H9 (cell line): ENCODE measurements around the gene KRT6B. TPM values are rescaled to one million over a fixed set of nuclear protein-coding genes. Genes with fewer than 3 reads are reported as not detected.
A peak's percentile ranks its signal among the peaks of the same experiment; 100 is the strongest.

Experiments
- DNase-seq: peaks from one replicate; pipeline ENCODE4 v3.0.0-alpha.2; 2017
- H2AFZ ChIP-seq: one replicate; pipeline ENCODE4 v1.6.1; 2013; ENCODE audit warnings: mild to moderate bottlenecking, low read length, control low read depth, moderate library complexity
- H2AK5ac ChIP-seq: 2 replicates; pipeline ENCODE4 v1.6.1; 2013; ENCODE audit warnings: low read length, control low read depth, mixed read lengths; ENCODE audit not compliant: insufficient read length
- H2BK120ac ChIP-seq: one replicate; pipeline ENCODE4 v1.6.1; 2013; ENCODE audit warnings: low read depth, mild to moderate bottlenecking, low read length, control low read depth, inconsistent platforms; ENCODE audit not compliant: poor library complexity, severe bottlenecking
- H2BK12ac ChIP-seq: 2 replicates; pipeline ENCODE4 v1.6.1; 2013; ENCODE audit warnings: low read length, control low read depth, mixed read lengths, low read depth; ENCODE audit not compliant: insufficient read length
- H2BK15ac ChIP-seq: 2 replicates; pipeline ENCODE4 v1.6.1; 2013; ENCODE audit warnings: low read depth, low read length, control low read depth
- H2BK20ac ChIP-seq: one replicate; pipeline ENCODE4 v1.6.1; 2013; ENCODE audit warnings: low read depth, mild to moderate bottlenecking, low read length, control low read depth, inconsistent platforms; ENCODE audit not compliant: poor library complexity, severe bottlenecking
- H2BK5ac ChIP-seq: 2 replicates; pipeline ENCODE4 v1.6.1; 2013; ENCODE audit warnings: low read length, control low read depth, mixed read lengths; ENCODE audit not compliant: insufficient read length
- H3K14ac ChIP-seq: 2 replicates; pipeline ENCODE4 v1.6.1; 2013; ENCODE audit warnings: low read length, control low read depth; ENCODE audit not compliant: insufficient read depth
- H3K18ac ChIP-seq: 2 replicates; pipeline ENCODE4 v1.6.1; 2013; ENCODE audit warnings: low read depth, mild to moderate bottlenecking, mixed read lengths, low read length, control low read depth; ENCODE audit not compliant: insufficient read length
- H3K23ac ChIP-seq: 2 replicates; pipeline ENCODE4 v1.6.1; 2013; ENCODE audit warnings: low read length, control low read depth, mixed read lengths, low read depth; ENCODE audit not compliant: insufficient read length
- H3K23me2 ChIP-seq: 2 replicates; pipeline ENCODE4 v1.6.1; 2013; ENCODE audit warnings: low read depth, mild to moderate bottlenecking, mixed read lengths, low read length, control low read depth; ENCODE audit not compliant: insufficient read length, poor library complexity, severe bottlenecking
- H3K27ac ChIP-seq: 2 replicates; pipeline ENCODE4 v1.5.1; 2013; ENCODE audit warnings: low read length, control low read depth, mixed read lengths, low read depth; ENCODE audit not compliant: insufficient read length
- H3K27me3 ChIP-seq: 2 replicates; pipeline ENCODE4 v1.6.1; 2013; ENCODE audit warnings: low read length, control low read depth, inconsistent platforms; ENCODE audit not compliant: insufficient read depth
- H3K4ac ChIP-seq: 2 replicates; pipeline ENCODE4 v1.6.1; 2013; ENCODE audit warnings: low read depth, mild to moderate bottlenecking, control low read depth, inconsistent platforms, low read length, moderate library complexity
- H3K4me1 ChIP-seq: 2 replicates; pipeline ENCODE4 v1.6.1; 2013; ENCODE audit warnings: low read length, control low read depth, inconsistent platforms; ENCODE audit not compliant: insufficient read depth
- H3K4me2 ChIP-seq: 2 replicates; pipeline ENCODE4 v1.6.1; 2013; ENCODE audit warnings: low read length, control low read depth, mixed read lengths; ENCODE audit not compliant: insufficient read length, insufficient read depth
- H3K56ac ChIP-seq: 2 replicates; pipeline ENCODE4 v1.6.1; 2013; ENCODE audit warnings: low read depth, mild to moderate bottlenecking, mixed read lengths, low read length, control low read depth; ENCODE audit not compliant: insufficient read length
- H3K79me1 ChIP-seq: 2 replicates; pipeline ENCODE4 v1.6.1; 2013; ENCODE audit warnings: low read depth, mild to moderate bottlenecking, moderate library complexity, low read length, control low read depth, inconsistent platforms; ENCODE audit not compliant: insufficient read depth, poor library complexity, severe bottlenecking
- H3K79me2 ChIP-seq: 2 replicates; pipeline ENCODE4 v1.6.1; 2013; ENCODE audit warnings: low read length, control low read depth, inconsistent platforms; ENCODE audit not compliant: insufficient read depth
- H3K9ac ChIP-seq: 2 replicates; pipeline ENCODE4 v1.6.1; 2013; ENCODE audit warnings: low read length, control low read depth, mixed read lengths; ENCODE audit not compliant: insufficient read length; ENCODE audit errors: extremely low read depth
- H3K9me3 ChIP-seq: one replicate; pipeline ENCODE4 v1.6.1; 2013; ENCODE audit warnings: low read depth, low read length, inconsistent platforms; ENCODE audit not compliant: control insufficient read depth
- H3T11ph ChIP-seq: one replicate; pipeline ENCODE4 v1.6.1; 2013; ENCODE audit warnings: mild to moderate bottlenecking, low read length, control low read depth, inconsistent platforms
- H4K20me1 ChIP-seq: one replicate; pipeline ENCODE4 v1.6.1; 2013; ENCODE audit not compliant: control insufficient read depth, insufficient read length, insufficient read depth
- H4K5ac ChIP-seq: 2 replicates; pipeline ENCODE4 v1.6.1; 2013; ENCODE audit warnings: low read depth, mild to moderate bottlenecking, mixed read lengths, low read length, control low read depth; ENCODE audit not compliant: insufficient read length
- H4K8ac ChIP-seq: replicated peaks from 2 replicates; pipeline ENCODE4 v1.6.1; 2013; ENCODE audit warnings: low read length, control low read depth, mixed read lengths, low read depth; ENCODE audit not compliant: insufficient read length
- H4K91ac ChIP-seq: 2 replicates; pipeline ENCODE4 v1.6.1; 2013; ENCODE audit warnings: low read depth, mild to moderate bottlenecking, moderate library complexity, mixed read lengths, low read length, control low read depth; ENCODE audit not compliant: insufficient read length
- H3K27ac Mint-ChIP-seq, 3 experiments: 2 replicates in 2 of 3; 3 replicates in 1 of 3; pipeline ENCODE4 v1.8.0; 2020 to 2021; ENCODE audit warnings: mixed read lengths in 3 of 3, mild to moderate bottlenecking in 1 of 3, moderate library complexity in 1 of 3
- H3K27me3 Mint-ChIP-seq: 2 replicates; pipeline ENCODE4 v1.8.0; 2021; ENCODE audit warnings: low read depth, mild to moderate bottlenecking, moderate library complexity, mixed read lengths
- H3K36me3 Mint-ChIP-seq, 3 experiments: 2 replicates in 2 of 3; 3 replicates in 1 of 3; pipeline ENCODE4 v1.8.0; 2020 to 2021; ENCODE audit warnings: low read depth in 3 of 3, mixed read lengths in 3 of 3; ENCODE audit not compliant: insufficient read depth in 1 of 3
- H3K4me1 Mint-ChIP-seq, 2 experiments: 2 replicates each; pipeline ENCODE4 v1.8.0; 2020; ENCODE audit warnings: mixed read lengths in 2 of 2
- H3K4me3 Mint-ChIP-seq, 2 experiments: 2 replicates in 1 of 2; 3 replicates in 1 of 2; pipeline ENCODE4 v1.8.0; 2020 to 2021; ENCODE audit warnings: mild to moderate bottlenecking in 2 of 2, mixed read lengths in 2 of 2, moderate library complexity in 1 of 2
- H3K9me3 Mint-ChIP-seq, 2 experiments: 2 replicates in 1 of 2; 3 replicates in 1 of 2; pipeline ENCODE4 v1.8.0; 2020; ENCODE audit warnings: mild to moderate bottlenecking in 2 of 2, mixed read lengths in 2 of 2, moderate library complexity in 1 of 2
- CTCF ChIP-seq: fragments of 200-600 bp; sonication (generic); conservative IDR thresholded peaks from 3 replicates; pipeline ENCODE4 v1.8.0; 2021; ENCODE audit warnings: antibody characterized with exemption, mild to moderate bottlenecking
- WGBS: extraction: QIAGEN DNeasy Blood & Tissue Kit; methylation state at CpG from one replicate; pipeline ENCODE4 v1.1.7; 2013; ENCODE audit warnings: missing lambda C conversion rate, low lambda C conversion rate, mixed read lengths; ENCODE audit not compliant: insufficient read length; ENCODE audit errors: extremely low coverage; 5-methylcytosine and 5-hydroxymethylcytosine counted together
- total RNA-seq: library from RNA; stranded (reverse); gene quantifications from 2 replicates; pipeline ENCODE4 v1.2.1, GENCODE V29; 2021

The KRT6B gene
- total RNA-seq, 1 experiment from 2014 or later, result not detected

GRCh38 chr12:52418576-52419110, 33.3 kb downstream of the KRT6B start:
- peaks cover 15% of the 10 kb centered on the region in 2 experiments for H3K4me1 Mint-ChIP-seq
- Histone ChIP-seq H3K23me2 (peaks cover 3% of the 10 kb centered on the region), H3K79me2 (peaks cover 2% of the 10 kb centered on the region; the same call in 1 of the 2 replicates), H3K23ac (no peak overlapping the region), H3K56ac (no peak overlapping the region), H3K9me3 (no peaks in the 10 kb centered on the region), H2BK120ac (no peak overlapping the region), H3T11ph (no peak overlapping the region), H3K4me2 (no peak overlapping the region), H3K79me1 (no peaks in the 10 kb centered on the region), H4K5ac (no peak overlapping the region), H3K4me1 (no peaks in the 10 kb centered on the region), H4K91ac (no peak overlapping the region), H2BK5ac (no peak overlapping the region), H2AFZ (no peak overlapping the region), H2BK15ac (no peak overlapping the region), H3K18ac (no peak overlapping the region), H4K20me1 (no peaks in the 10 kb centered on the region), H3K27ac (no peak overlapping the region), H2AK5ac (no peak overlapping the region), H3K9ac (no peak overlapping the region), H4K8ac (no peak overlapping the region), H3K27me3 (no peaks in the 10 kb centered on the region), H2BK20ac (no peak overlapping the region), H3K4ac (no peak overlapping the region), H2BK12ac (no peak overlapping the region), H3K14ac (no peak overlapping the region)
- no peaks in the 10 kb centered on the region for H3K9me3 Mint-ChIP-seq
- no peaks in the 10 kb centered on the region for H3K36me3 Mint-ChIP-seq
- no CpG with 5 or more reads among the region's 4 CpGs for WGBS
- DNase-seq, result no peak
- no peak overlapping the region for H3K4me3 Mint-ChIP-seq
- no peak for TF ChIP-seq CTCF
- peak overlapping the region in 1 of 3 experiments; percentile 42; a peak in 1 of 7 replicates for H3K27ac Mint-ChIP-seq
- H3K27me3 Mint-ChIP-seq, result peaks cover 7% of the 10 kb centered on the region; the same call in 1 of the 2 replicates
